PFSK-1 (cell line): ENCODE data around the gene CERS3.

Source experiments
- FOXP2 ChIP-seq: optimal IDR thresholded peaks from 2 replicates; pipeline ENCODE3; 2011; ENCODE audit warnings: borderline replicate concordance, control low read depth, inconsistent platforms; ENCODE audit not compliant: insufficient read depth; ENCODE audit errors: extremely low read length, extremely low read depth
- POLR2AphosphoS5 ChIP-seq: IDR thresholded peaks from 2 replicates; pipeline ENCODE4 v1.6.1; 2012; ENCODE audit warnings: low read depth, mild to moderate bottlenecking, control low read depth, low read length, moderate library complexity
- REST ChIP-seq, 2 experiments: IDR thresholded peaks; 2 replicates each; pipeline versions ENCODE4 v1.6.1 to v1.8.0; 2011 to 2012; ENCODE audit warnings: low read depth in 2 of 2, low read length in 2 of 2, control low read depth in 1 of 2, inconsistent platforms in 1 of 2, mild to moderate bottlenecking in 1 of 2, moderate library complexity in 1 of 2; ENCODE audit not compliant: insufficient read depth in 1 of 2
- SIN3A ChIP-seq: IDR thresholded peaks from 2 replicates; pipeline ENCODE4 v1.6.1; 2012; ENCODE audit warnings: mild to moderate bottlenecking, low read length, moderate library complexity, borderline replicate concordance; ENCODE audit not compliant: insufficient read depth
- TAF1 ChIP-seq: IDR thresholded peaks from 2 replicates; pipeline ENCODE4 v1.6.1; 2012; ENCODE audit warnings: low read length, control low read depth, borderline replicate concordance; ENCODE audit not compliant: insufficient read depth

The CERS3 gene

DNA sequence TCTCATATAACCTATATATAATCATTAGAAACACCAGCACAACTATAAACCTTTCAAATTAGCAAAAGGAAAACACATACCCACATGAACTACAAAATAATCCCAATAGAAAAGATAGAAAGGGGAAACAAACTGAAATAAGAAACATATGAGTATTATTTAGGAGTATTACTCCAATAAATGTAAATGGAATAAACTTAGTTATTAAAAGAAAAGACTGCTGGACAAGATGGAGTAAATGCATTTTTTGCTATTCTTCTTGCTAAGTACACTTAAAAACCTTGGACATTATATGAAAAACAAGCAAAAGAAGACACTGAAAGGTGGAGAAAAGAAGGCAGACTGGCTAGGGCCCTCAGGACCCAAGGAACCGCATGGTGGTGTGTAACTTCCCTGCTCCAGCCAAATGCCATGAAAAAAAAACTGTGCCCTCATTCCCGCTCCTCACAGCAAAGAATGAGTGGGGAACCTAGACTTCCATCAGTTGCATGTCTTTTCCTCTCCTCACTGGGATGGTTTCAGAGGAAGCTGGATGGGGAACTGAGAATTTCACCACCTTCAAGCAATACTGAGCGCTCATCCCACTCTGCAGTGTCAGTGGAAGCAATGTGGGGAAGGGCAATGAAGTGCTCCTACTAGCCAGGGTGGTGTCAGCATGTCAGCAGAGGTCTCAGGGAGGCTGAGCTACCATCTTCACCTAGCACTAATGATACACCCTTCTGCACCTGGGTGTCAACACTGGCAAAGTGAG, 143.3 kb downstream of the CERS3 start:
- TF ChIP-seq REST (IDR thresholded peaks at IDR 0.05; ENCODE audit: insufficient read depth in 1 of 2, low read depth in 2 of 2, low read length in 2 of 2) (no peak), SIN3A (no peak), POLR2AphosphoS5 (no peak), FOXP2 (no peak), TAF1 (no peak)

GRCh38 chr15:100384108-100384410, 144.7 kb downstream of the CERS3 start:
- TF ChIP-seq TAF1 (no peak), POLR2AphosphoS5 (no peak), REST (IDR thresholded peaks at IDR 0.05; ENCODE audit: insufficient read depth in 1 of 2, low read depth in 2 of 2, low read length in 2 of 2) (no peak), FOXP2 (no peak), SIN3A (no peak)

GRCh38 chr15:100383302-100384107, 145.2 kb downstream of the CERS3 start:
- TF ChIP-seq TAF1 (no peak), POLR2AphosphoS5 (no peak), FOXP2 (no peak), SIN3A (no peak), REST (IDR thresholded peaks at IDR 0.05; ENCODE audit: insufficient read depth in 1 of 2, low read depth in 2 of 2, low read length in 2 of 2) (no peak)

- TF ChIP-seq TAF1 (no peak), SIN3A (no peak), POLR2AphosphoS5 (no peak), REST (IDR thresholded peaks at IDR 0.05; ENCODE audit: insufficient read depth in 1 of 2, low read depth in 2 of 2, low read length in 2 of 2) (no peak), FOXP2 (no peak)
Observed at GRCh38 chr15:100373942-100374341, 154.8 kb downstream of the CERS3 start.
